ENCODE measurements around the gene MBL2. TPM values are rescaled to one million over a fixed set of nuclear protein-coding genes. Genes with fewer than 3 reads are reported as not detected.

MBL2 gene
- total RNA-seq, 4 donors from 2014 or later, result not detected

DNA sequence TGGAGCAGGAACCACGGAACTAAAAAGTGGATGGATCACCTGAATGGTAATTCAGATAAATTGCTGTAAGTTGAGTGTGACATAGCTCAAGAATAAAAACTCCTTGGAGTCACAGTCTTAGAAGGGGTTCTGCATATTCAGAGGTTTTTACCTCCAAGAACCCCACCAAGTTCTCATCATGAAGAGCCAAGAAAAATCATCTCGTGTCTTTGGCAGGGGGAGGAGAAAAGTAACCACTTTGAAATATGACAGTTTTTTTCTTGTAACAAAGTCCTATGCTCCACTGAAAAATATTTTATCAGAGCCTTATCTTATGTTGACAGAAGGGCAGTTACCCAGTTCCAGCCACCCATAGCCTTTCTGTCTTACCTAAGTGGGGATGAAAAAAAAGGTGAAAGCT lies 38.2 kb upstream of the MBL2 start:
- Histone ChIP-seq H3K36me3 (no peaks in the 10 kb centered on the region), H3K4me3 (no peak overlapping the region), H3K9me3 (no peaks in the 10 kb centered on the region), H3K4me1 (no peaks in the 10 kb centered on the region), H3K27ac (no peak overlapping the region), H3K27me3 (no peaks in the 10 kb centered on the region)
- TF ChIP-seq POLR2A (IDR thresholded peaks at IDR 0.05), result no peak
- no peak for TF ChIP-seq CTCF (IDR thresholded peaks at IDR 0.05)
- 77 to 79% methylated on average over 2 of the region's 2 CpGs for WGBS, 2 donors
- intact Hi-C loops (cut with DNase I), result no loop called here
- DNase-seq, result no peak

GRCh38 chr10:52807803-52808202 lies 35.2 kb upstream of the MBL2 start:
- no peak for TF ChIP-seq CTCF (IDR thresholded peaks at IDR 0.05)
- TF ChIP-seq POLR2A (IDR thresholded peaks at IDR 0.05), result no peak
- H3K36me3 ChIP-seq, result no peaks in the 10 kb centered on the region
- no peak for DNase-seq
- H3K4me3 ChIP-seq, result no peak overlapping the region
- no peak overlapping the region for H3K27ac ChIP-seq
- intact Hi-C loops (cut with DNase I), result no loop called here
- H3K9me3 ChIP-seq, result no peaks in the 10 kb centered on the region
- no peaks in the 10 kb centered on the region for H3K4me1 ChIP-seq
- WGBS, 2 donors, result 53% methylated on average over 2 of the region's 2 CpGs
- no peaks in the 10 kb centered on the region for H3K27me3 ChIP-seq

- no peaks in the 10 kb centered on the region for H3K27me3 ChIP-seq
- 69 to 78% methylated on average over 18 to 22 of the region's 25 CpGs for WGBS, 2 donors
- no peaks in the 10 kb centered on the region for H3K36me3 ChIP-seq
- no peak overlapping the region for H3K27ac ChIP-seq
- TF ChIP-seq CTCF (IDR thresholded peaks at IDR 0.05) (no peak), POLR2A (IDR thresholded peaks at IDR 0.05) (no peak)
- intact Hi-C loops (cut with DNase I), result no loop called here
- H3K4me3 ChIP-seq, result no peak overlapping the region
- H3K9me3 ChIP-seq, result no peaks in the 10 kb centered on the region
- no peaks in the 10 kb centered on the region for H3K4me1 ChIP-seq
- no peak for DNase-seq
These were observed 33.1 kb upstream of the MBL2 start for GRCh38 chr10:52805414-52806285.

DNA sequence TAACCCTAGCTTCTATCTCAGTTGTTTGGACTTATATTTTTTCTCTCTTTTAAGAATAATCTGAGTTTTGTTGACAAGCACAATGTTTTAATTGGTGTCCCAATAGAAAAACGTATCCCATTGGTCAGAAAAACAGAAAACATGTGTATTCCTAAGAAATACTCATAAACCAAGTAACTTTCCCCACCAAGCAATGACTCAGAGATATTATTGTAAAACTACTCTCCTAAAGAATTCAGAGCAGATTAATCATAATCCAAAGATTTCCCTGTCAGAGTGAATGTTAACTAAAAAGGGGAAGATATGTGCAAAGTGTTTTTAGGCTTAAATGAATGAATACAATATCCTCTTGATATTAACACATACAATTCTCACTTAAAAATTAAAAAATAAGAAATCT lies 29.4 kb upstream of the MBL2 start:
- Histone ChIP-seq H3K4me1 (no peaks in the 10 kb centered on the region), H3K9me3 (no peaks in the 10 kb centered on the region), H3K27ac (no peak overlapping the region), H3K36me3 (no peaks in the 10 kb centered on the region), H3K4me3 (no peak overlapping the region), H3K27me3 (no peaks in the 10 kb centered on the region)
- intact Hi-C loops (cut with DNase I), result no loop called here
- 7 to 19% methylated on average over 1 of the region's 1 CpG for WGBS, 2 donors
- DNase-seq, result no peak
- TF ChIP-seq POLR2A (IDR thresholded peaks at IDR 0.05) (no peak), CTCF (IDR thresholded peaks at IDR 0.05) (no peak)

DNA sequence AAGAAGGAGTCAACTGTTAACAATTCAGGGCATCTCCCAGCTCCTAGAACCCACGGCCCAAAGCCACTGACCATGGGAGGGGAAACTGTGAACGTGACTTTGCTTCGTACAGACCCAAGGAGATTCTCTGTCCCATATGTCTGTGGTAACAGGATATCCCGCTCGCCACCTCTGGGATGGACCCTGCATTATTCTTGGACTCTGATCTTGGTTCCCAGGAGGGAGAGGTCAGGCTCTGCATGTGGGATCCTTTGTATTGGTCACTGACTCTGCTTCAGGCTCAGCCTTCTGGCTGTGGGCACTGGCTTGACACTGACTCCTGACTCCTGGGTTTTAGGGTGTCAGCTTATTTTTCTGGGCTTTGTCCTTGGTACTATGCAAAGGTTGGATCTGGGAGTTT lies 13.5 kb upstream of the MBL2 start:
- Histone ChIP-seq H3K27ac (no peak overlapping the region), H3K9me3 (no peaks in the 10 kb centered on the region), H3K4me3 (no peak overlapping the region), H3K27me3 (no peaks in the 10 kb centered on the region), H3K4me1 (no peaks in the 10 kb centered on the region), H3K36me3 (no peaks in the 10 kb centered on the region)
- WGBS, 2 donors, result 83 to 85% methylated on average over 4 to 5 of the region's 5 CpGs
- no peak for DNase-seq
- intact Hi-C loops (cut with DNase I), result no loop called here
- TF ChIP-seq CTCF (IDR thresholded peaks at IDR 0.05) (no peak), POLR2A (IDR thresholded peaks at IDR 0.05) (no peak)

Measured in esophagus squamous epithelium (tissue), 5 donors.